H1 (cell line): Measurements from ENCODE around the gene GABPA. TPM values are rescaled to one million over a fixed set of nuclear protein-coding genes. Genes with fewer than 3 reads are reported as not detected.

Experiments used
- CTCF ChIA-PET: fragments of 300-600 bp; sonication (Branson Sonifier 250); formaldehyde crosslinking; loops from one replicate; lab custom pipeline; 2021; ENCODE audit not compliant: partially characterized antibody; lab: Charles Lee
- POLR2A ChIA-PET: fragments of 300-600 bp; sonication (Branson Sonifier 250); formaldehyde crosslinking; loops from one replicate; lab custom pipeline; 2021; ENCODE audit warnings: inconsistent platforms; ENCODE audit not compliant: partially characterized antibody; lab: Charles Lee
- DNase-seq, 2 experiments: peaks; one replicate each; pipeline versions ENCODE4 v3.0.0 to v3.0.0-alpha.2; 2010 to 2022; ENCODE audit warnings: low spot score in 2 of 2, low read depth in 1 of 2, mixed read lengths in 1 of 2
- FAIRE-seq: peaks from 2 replicates; lab custom pipeline; 2011; peaks lifted over from hg19 to GRCh38; lab: Jason Lieb, UNC
- H2AFZ ChIP-seq: 2 replicates; pipeline ENCODE4 v1.8.1; 2012; ENCODE audit warnings: low read length, inconsistent platforms
- H2AK5ac ChIP-seq: 2 replicates; pipeline ENCODE4 v1.6.1; 2013; ENCODE audit warnings: low read depth, low read length
- H2BK120ac ChIP-seq: replicated peaks from 2 replicates; pipeline ENCODE3; 2013; ENCODE audit warnings: low read depth, low read length, inconsistent platforms
- H2BK12ac ChIP-seq: 2 replicates; pipeline ENCODE4 v1.6.1; 2013; ENCODE audit warnings: low read depth, low read length
- H2BK15ac ChIP-seq: 2 replicates; pipeline ENCODE4 v1.6.1; 2013; ENCODE audit warnings: low read length
- H2BK20ac ChIP-seq: 2 replicates; pipeline ENCODE4 v1.6.1; 2013; ENCODE audit warnings: low read length
- H2BK5ac ChIP-seq: 2 replicates; pipeline ENCODE4 v1.6.1; 2013; ENCODE audit warnings: low read depth, low read length
- H3K14ac ChIP-seq: 2 replicates; pipeline ENCODE4 v1.6.1; 2013; ENCODE audit warnings: inconsistent platforms; ENCODE audit not compliant: insufficient read length
- H3K18ac ChIP-seq: 2 replicates; pipeline ENCODE4 v1.6.1; 2013; ENCODE audit warnings: low read length; ENCODE audit errors: extremely low read depth
- H3K23ac ChIP-seq: 2 replicates; pipeline ENCODE4 v1.6.1; 2013; ENCODE audit warnings: inconsistent platforms; ENCODE audit not compliant: insufficient read length
- H3K23me2 ChIP-seq: 2 replicates; pipeline ENCODE4 v1.6.1; 2013; ENCODE audit warnings: low read depth, low read length
- H3K27ac ChIP-seq: 2 replicates; pipeline ENCODE4 v1.6.1; 2011; ENCODE audit warnings: low read depth, low read length, inconsistent platforms
- H3K27me3 ChIP-seq, 4 experiments: replicated peaks in 1 of 4; 1 replicate in 1 of 4; 2 replicates in 3 of 4; pipeline versions ENCODE4 v1.6.1 to v1.8.1; 2011 to 2013; ENCODE audit warnings: low read length in 3 of 4, mild to moderate bottlenecking in 3 of 4, inconsistent platforms in 2 of 4, mixed read lengths in 2 of 4, moderate library complexity in 1 of 4; ENCODE audit not compliant: control insufficient read depth in 3 of 4, insufficient read depth in 3 of 4; ENCODE audit errors: extremely low read depth in 1 of 4
- H3K36me3 ChIP-seq, 4 experiments: 2 replicates each; pipeline versions ENCODE4 v1.6.1 to v1.8.1; 2011 to 2013; ENCODE audit warnings: mild to moderate bottlenecking in 4 of 4, low read length in 3 of 4, moderate library complexity in 2 of 4, control low read depth in 1 of 4, inconsistent platforms in 1 of 4; ENCODE audit not compliant: insufficient read depth in 4 of 4, control insufficient read depth in 2 of 4
- H3K4ac ChIP-seq: replicated peaks from 2 replicates; pipeline ENCODE3; 2013; ENCODE audit warnings: low read length, low read depth, mixed read lengths, inconsistent platforms; ENCODE audit not compliant: insufficient read length
- H3K4me1 ChIP-seq, 4 experiments: replicated peaks in 1 of 4; 1 replicate in 1 of 4; 2 replicates in 3 of 4; pipeline versions ENCODE4 v1.6.1 to v1.8.1; 2011 to 2013; ENCODE audit warnings: low read length in 3 of 4, inconsistent platforms in 2 of 4, mixed read lengths in 1 of 4; ENCODE audit not compliant: insufficient read depth in 4 of 4, control insufficient read depth in 3 of 4
- H3K4me2 ChIP-seq, 2 experiments: 2 replicates each; pipeline versions ENCODE4 v1.6.1 to v1.8.1; 2011 to 2013; ENCODE audit warnings: low read depth in 2 of 2, low read length in 2 of 2, control low read depth in 1 of 2, inconsistent platforms in 1 of 2, mild to moderate bottlenecking in 1 of 2; ENCODE audit not compliant: insufficient read depth in 1 of 2
- H3K4me3 ChIP-seq, 4 experiments: fragments of 200-600, 300-600 bp in 1 of 4; sonication (generic), shearing (Covaris generic), sonication (Bioruptor Twin) in 1 of 4; 2 replicates each; pipeline versions ENCODE4 v1.5.1 to v1.8.1; 2011 to 2016; ENCODE audit warnings: low read length in 4 of 4, low read depth in 3 of 4, control low read depth in 2 of 4, inconsistent platforms in 2 of 4, mild to moderate bottlenecking in 2 of 4, mixed read lengths in 1 of 4, moderate library complexity in 1 of 4; ENCODE audit not compliant: insufficient read depth in 2 of 4; ENCODE audit errors: extremely low read depth in 1 of 4
- H3K56ac ChIP-seq: replicated peaks from 2 replicates; pipeline ENCODE3; 2013; ENCODE audit warnings: low read depth, mild to moderate bottlenecking, mixed read lengths, low read length, inconsistent platforms; ENCODE audit not compliant: insufficient read length
- H3K79me1 ChIP-seq: 2 replicates; pipeline ENCODE4 v1.6.1; 2013; ENCODE audit warnings: low read depth, low read length, control low read depth
- H3K79me2 ChIP-seq, 2 experiments: 2 replicates each; pipeline versions ENCODE4 v1.6.1 to v1.8.1; 2012 to 2013; ENCODE audit warnings: low read length in 2 of 2, mild to moderate bottlenecking in 2 of 2, inconsistent platforms in 1 of 2; ENCODE audit not compliant: insufficient read depth in 2 of 2, control insufficient read depth in 1 of 2
- H3K9ac ChIP-seq, 4 experiments: replicated peaks in 1 of 4; 1 replicate in 1 of 4; 2 replicates in 3 of 4; pipeline versions ENCODE4 v1.6.1 to v1.8.1; 2011 to 2013; ENCODE audit warnings: low read depth in 3 of 4, low read length in 3 of 4, control low read depth in 2 of 4, mild to moderate bottlenecking in 2 of 4, moderate library complexity in 2 of 4, inconsistent platforms in 1 of 4; ENCODE audit errors: extremely low read depth in 1 of 4
- H3K9me3 ChIP-seq, 2 experiments: 2 replicates each; pipeline versions ENCODE4 v1.6.1 to v1.8.1; 2012 to 2013; ENCODE audit warnings: mild to moderate bottlenecking in 2 of 2, moderate library complexity in 2 of 2, control low read depth in 1 of 2, inconsistent platforms in 1 of 2, low read depth in 1 of 2, low read length in 1 of 2, mixed read lengths in 1 of 2; ENCODE audit not compliant: insufficient read depth in 2 of 2
- H4K20me1 ChIP-seq, 2 experiments: replicated peaks in 1 of 2; 2 replicates each; pipeline versions ENCODE3 to v1.8.1; 2011 to 2013; ENCODE audit warnings: inconsistent platforms in 2 of 2, low read length in 2 of 2, mild to moderate bottlenecking in 1 of 2; ENCODE audit not compliant: insufficient read depth in 2 of 2, control insufficient read depth in 1 of 2
- H4K5ac ChIP-seq: 2 replicates; pipeline ENCODE4 v1.6.1; 2013; ENCODE audit warnings: low read length, low read depth, mixed read lengths, inconsistent platforms; ENCODE audit not compliant: insufficient read length
- H4K8ac ChIP-seq: 2 replicates; pipeline ENCODE4 v1.8.0; 2013; ENCODE audit warnings: mild to moderate bottlenecking, moderate library complexity, low read length, inconsistent platforms; ENCODE audit not compliant: insufficient read depth; ENCODE audit errors: extremely low read depth
- H4K91ac ChIP-seq: replicated peaks from 2 replicates; pipeline ENCODE3; 2013; ENCODE audit warnings: low read length, mixed read lengths, inconsistent platforms; ENCODE audit not compliant: insufficient read length
- JUN ChIP-seq: IDR thresholded peaks from 2 replicates; pipeline ENCODE4 v1.6.1; 2011; ENCODE audit warnings: low read depth, mild to moderate bottlenecking, improper control_type of control experiment, low read length
- POLR2AphosphoS5 ChIP-seq: IDR thresholded peaks from 2 replicates; pipeline ENCODE4 v1.6.1; 2011; ENCODE audit warnings: low read depth, low read length
- RXRA ChIP-seq: IDR thresholded peaks from 2 replicates; pipeline ENCODE4 v1.6.1; 2011; ENCODE audit warnings: low read depth, mild to moderate bottlenecking, low read length, moderate library complexity; ENCODE audit not compliant: insufficient read depth
- SP1 ChIP-seq: IDR thresholded peaks from 2 replicates; pipeline ENCODE4 v1.6.1; 2011; ENCODE audit warnings: low read depth, low read length
- SUZ12 ChIP-seq: fragments of 200-600 bp; sonication (generic); IDR thresholded peaks from 2 replicates; pipeline ENCODE4 v1.6.1; 2012; ENCODE audit warnings: mild to moderate bottlenecking, inconsistent platforms, low read length, moderate library complexity, mixed read lengths
- WGBS, 2 experiments: shearing (Covaris generic) in 1 of 2; methylation state at CpG; one replicate each; pipeline versions ENCODE4 v1.1.6 to v1.1.7; 2013 to 2015; ENCODE audit warnings: low lambda C conversion rate in 2 of 2, mixed read lengths in 2 of 2, inconsistent platforms in 1 of 2, low coverage in 1 of 2, missing lambda C conversion rate in 1 of 2; ENCODE audit not compliant: insufficient replicate concordance in 2 of 2, insufficient coverage in 1 of 2, insufficient read length in 1 of 2; ENCODE audit errors: extremely low coverage in 1 of 2, missing lambda C conversion rate in 1 of 2; 5-methylcytosine and 5-hydroxymethylcytosine counted together
- polyA plus RNA-seq, 7 experiments: library from polyadenylated mRNA; depleted of rRNA in 3 of 7; stranded (reverse) in 5 of 7; unstranded in 2 of 7; fragments of >200 nt in 5 of 7; fragments of 200-250 nt in 2 of 7; gene quantifications; 1 replicate in 5 of 7; 2 replicates in 1 of 7; 4 replicates in 1 of 7; pipeline versions ENCODE4 v1.2.1 to v1.2.3, GENCODE V29; 2011 to 2013; ENCODE audit warnings: missing spikeins in 2 of 7, mixed read lengths in 2 of 7
- total RNA-seq: library from RNA; stranded (reverse); fragmentation: NEBNext Ultra II Directional; extraction: Animal tissue kit (Norgen Biotek cat#: 25700); gene quantifications from 2 replicates; pipeline ENCODE4 v1.2.1, GENCODE V29; 2021

Gene GABPA
- total and polyA plus RNA-seq, 2 of the 8 experiments (the other 6 are each of a cell fraction or from before 2014, with no cell fraction given): 5.2 to 22.2 TPM

GRCh38 chr21:25691976-25692375 is 42.8 kb upstream of the GABPA start:
- no peak overlapping the region for H2BK5ac ChIP-seq
- TF ChIP-seq SP1 (no peak), JUN (no peak), SUZ12 (no peak), RXRA (no peak), POLR2AphosphoS5 (no peak)
- no peak overlapping the region for H3K14ac ChIP-seq
- CTCF ChIA-PET: interaction anchor here (1.4 kb wide), 1 partner anchor 16 kb away, joined by 5 read pairs; no protein-coding TSS in a partner anchor
- H2BK12ac ChIP-seq: no peak overlapping the region
- no peak overlapping the region for H3K18ac ChIP-seq
- no peaks in the 10 kb centered on the region for H3K79me1 ChIP-seq
- no peak overlapping the region for H3K56ac ChIP-seq
- WGBS, 2 experiments: 91% methylated on average over 3 of the region's 3 CpGs; no CpG with 5 or more reads in 1 of the 2 experiments
- DNase-seq (no peak), FAIRE-seq (no peak)
- no peak overlapping the region for H4K8ac ChIP-seq
- no peak overlapping the region for H3K9ac ChIP-seq
- no peak overlapping the region for H2BK15ac ChIP-seq
- no peaks in the 10 kb centered on the region for H3K79me2 ChIP-seq
- H3K23me2 ChIP-seq: no peaks in the 10 kb centered on the region
- no peak overlapping the region for H2AFZ ChIP-seq
- no peak overlapping the region for H4K91ac ChIP-seq
- no peak overlapping the region for H4K5ac ChIP-seq
- no peak overlapping the region for H2AK5ac ChIP-seq
- no peaks in the 10 kb centered on the region for H3K36me3 ChIP-seq
- no peak overlapping the region for H3K27ac ChIP-seq
- no peak overlapping the region for H2BK120ac ChIP-seq
- H3K4me1 ChIP-seq: no peaks in the 10 kb centered on the region
- POLR2A ChIA-PET: interaction anchor here (1.5 kb wide), 1 partner anchor 43 kb away, joined by 3 read pairs; the partner anchor contains the start of genes ATP5PF and GABPA
- H3K4me3 ChIP-seq: no peak overlapping the region
- H3K4ac ChIP-seq: no peak overlapping the region
- peaks cover 0 to 8% of the 10 kb centered on the region in 2 experiments; a peak in 2 of 4 replicates for H3K9me3 ChIP-seq
- H3K4me2 ChIP-seq: no peak overlapping the region
- no peaks in the 10 kb centered on the region for H3K27me3 ChIP-seq
- no peak overlapping the region for H2BK20ac ChIP-seq
- H4K20me1 ChIP-seq: no peaks in the 10 kb centered on the region
- H3K23ac ChIP-seq: no peak overlapping the region
